ENCODE measurements around the gene TRAF1.

GRCh38 chr9:120932086-120932823, 5.7 kb upstream of the TRAF1 start:
- TF ChIP-seq CTCF (IDR thresholded peaks at IDR 0.05; ENCODE audit: low read length) (no peak), EZH2 (IDR thresholded peaks at IDR 0.05; ENCODE audit: borderline replicate concordance, low read length) (no peak)

Measured in OCI-LY1 (cell line).